GM21576 (cell line): Measurements from ENCODE around the gene NFE2L2.
"Not testable (repeated sequence)": the region's sequence is repeated elsewhere in the genome, so short reads cannot be mapped to it uniquely, and the experiment has no call there.

Source experiments
- ATAC-seq: cut with Tn5 transposase; IDR thresholded peaks from one replicate; pipeline ENCODE4 v1.9.1; 2021; ENCODE audit warnings: mild to moderate bottlenecking, moderate library complexity; ENCODE audit not compliant: unreplicated experiment

NFE2L2 gene

GRCh38 chr2:177204417-177204816 lies 60.1 kb downstream of the NFE2L2 start:
- no peak for ATAC-seq

GRCh38 chr2:177201919-177202346 lies 62.6 kb downstream of the NFE2L2 start:
- ATAC-seq, result no peak

- not testable (repeated sequence) for ATAC-seq
These were observed 64.1 kb downstream of the NFE2L2 start for GRCh38 chr2:177200419-177200818.

GRCh38 chr2:177195194-177195593 lies 69.3 kb downstream of the NFE2L2 start:
- no peak for ATAC-seq

GRCh38 chr2:177193240-177193639 lies 71.3 kb downstream of the NFE2L2 start:
- ATAC-seq, result peak; percentile 59

- ATAC-seq, result no peak
These were observed 71.7 kb downstream of the NFE2L2 start for GRCh38 chr2:177192788-177193187.

GRCh38 chr2:177190941-177191340 lies 73.6 kb downstream of the NFE2L2 start:
- no peak for ATAC-seq

GRCh38 chr2:177188482-177189469 lies 75.8 kb downstream of the NFE2L2 start:
- no peak for ATAC-seq

- no peak for ATAC-seq
These were observed 76.8 kb downstream of the NFE2L2 start for GRCh38 chr2:177187631-177188312.

GRCh38 chr2:177186038-177186437 lies 78.5 kb downstream of the NFE2L2 start:
- not testable (repeated sequence) for ATAC-seq

- no peak for ATAC-seq
These were observed 79.9 kb downstream of the NFE2L2 start for GRCh38 chr2:177184606-177185005.

GRCh38 chr2:177183860-177184259 lies 80.7 kb downstream of the NFE2L2 start:
- ATAC-seq, result no peak
